ENCODE data around the gene CCL7. TPM values are rescaled to one million over a fixed set of nuclear protein-coding genes. Genes with fewer than 3 reads are reported as not detected.

CCL7 gene
- polyA plus RNA-seq, 1 experiment, result 0.87 TPM

DNA sequence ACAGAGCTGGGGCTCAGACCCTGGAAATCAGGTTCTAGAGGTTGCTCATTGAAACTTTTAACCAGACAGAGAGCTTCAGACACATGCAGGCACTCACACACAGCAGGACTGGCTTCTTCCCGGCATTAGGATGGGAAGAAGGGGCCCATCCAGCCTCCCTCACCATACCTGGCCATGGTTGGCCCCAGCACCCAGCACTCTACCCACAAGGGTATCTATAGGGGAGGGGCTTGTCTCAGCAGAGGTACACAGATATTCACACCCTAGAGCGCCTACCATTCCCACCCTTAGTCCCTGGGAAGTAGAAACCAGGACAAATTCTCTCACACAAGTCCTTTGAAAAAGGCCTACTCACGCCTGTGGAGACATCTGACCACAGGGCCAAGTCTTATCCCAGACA, 35.4 kb upstream of the CCL7 start:
- Histone ChIP-seq H3K4me3 (ENCODE audit: low read depth, low read length) (no peak overlapping the region), H3K36me3 (ENCODE audit: control insufficient read depth, insufficient read depth, low read length) (no peaks in the 10 kb centered on the region), H3K27me3 (ENCODE audit: control insufficient read depth, insufficient read depth, low read length) (no peaks in the 10 kb centered on the region)
- ChIA-PET CTCF (interaction anchor here (1.2 to 4.5 kb wide), 4 partner anchors 11 to 127 kb away, joined by 3 to 25 read pairs (median 6); no protein-coding TSS in a partner anchor), POLR2A (no interaction called here)
- TF ChIP-seq CTCF (IDR thresholded peaks at IDR 0.05; ENCODE audit: insufficient read depth, low read depth, low read length), result no peak
- DNase-seq (ENCODE audit: low read depth), result no peak

DNA sequence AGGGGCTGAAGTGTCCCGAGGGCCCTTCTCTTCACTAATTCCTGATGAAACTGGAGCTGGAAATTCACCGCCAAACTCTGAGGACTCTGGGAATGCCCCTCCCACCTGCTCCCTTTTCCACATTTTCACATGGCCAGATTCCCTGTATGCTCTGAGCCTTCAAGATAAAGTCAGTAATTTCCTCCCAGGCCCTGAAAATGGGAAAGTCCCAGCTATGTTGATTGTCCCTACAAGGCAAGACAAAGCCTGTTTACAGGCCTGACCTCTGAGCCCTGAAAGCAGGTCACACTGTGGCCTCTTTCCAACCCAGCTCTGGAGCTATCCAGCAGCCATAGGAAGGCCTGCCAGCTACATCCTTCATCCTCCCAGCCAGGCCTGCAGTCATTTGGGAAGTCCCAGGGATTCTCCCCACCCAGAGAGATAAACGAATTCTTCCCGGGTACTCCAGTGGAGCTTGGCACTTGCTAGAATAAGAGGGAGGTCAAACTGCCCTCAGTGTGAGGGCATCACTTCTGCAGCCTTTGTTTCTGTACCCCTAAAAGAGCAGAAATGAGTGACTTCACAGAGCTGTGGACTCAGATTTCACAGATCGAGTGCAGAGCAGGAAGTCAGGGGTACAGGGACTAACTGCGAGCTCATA, 34.5 kb upstream of the CCL7 start:
- no peak for TF ChIP-seq CTCF (IDR thresholded peaks at IDR 0.05; ENCODE audit: insufficient read depth, low read depth, low read length)
- no peaks in the 10 kb centered on the region for H3K36me3 ChIP-seq (ENCODE audit: control insufficient read depth, insufficient read depth, low read length)
- ChIA-PET CTCF (interaction anchor here (0.6 to 4.5 kb wide), 4 partner anchors 12 to 126 kb away, joined by 3 to 25 read pairs (median 4); no protein-coding TSS in a partner anchor), POLR2A (interaction anchor here (0.6 kb wide), 1 partner anchor 765 kb away, joined by 3 read pairs; no protein-coding TSS in a partner anchor)
- DNase-seq (ENCODE audit: low read depth), result no peak
- H3K4me3 ChIP-seq (ENCODE audit: low read depth, low read length), result no peak overlapping the region
- no peaks in the 10 kb centered on the region for H3K27me3 ChIP-seq (ENCODE audit: control insufficient read depth, insufficient read depth, low read length)

- DNase-seq (ENCODE audit: low read depth), result no peak
- TF ChIP-seq CTCF (IDR thresholded peaks at IDR 0.05; ENCODE audit: insufficient read depth, low read depth, low read length), result no peak
- ChIA-PET CTCF (interaction anchor here (0.6 to 4.5 kb wide), 4 partner anchors 13 to 125 kb away, joined by 3 to 25 read pairs (median 11); no protein-coding TSS in a partner anchor), POLR2A (no interaction called here)
- no peak overlapping the region for H3K4me3 ChIP-seq (ENCODE audit: low read depth, low read length)
- no peaks in the 10 kb centered on the region for H3K27me3 ChIP-seq (ENCODE audit: control insufficient read depth, insufficient read depth, low read length)
- no peaks in the 10 kb centered on the region for H3K36me3 ChIP-seq (ENCODE audit: control insufficient read depth, insufficient read depth, low read length)
Measured at GRCh38 chr17:34236281-34236892, 33.6 kb upstream of the CCL7 start.

DNA sequence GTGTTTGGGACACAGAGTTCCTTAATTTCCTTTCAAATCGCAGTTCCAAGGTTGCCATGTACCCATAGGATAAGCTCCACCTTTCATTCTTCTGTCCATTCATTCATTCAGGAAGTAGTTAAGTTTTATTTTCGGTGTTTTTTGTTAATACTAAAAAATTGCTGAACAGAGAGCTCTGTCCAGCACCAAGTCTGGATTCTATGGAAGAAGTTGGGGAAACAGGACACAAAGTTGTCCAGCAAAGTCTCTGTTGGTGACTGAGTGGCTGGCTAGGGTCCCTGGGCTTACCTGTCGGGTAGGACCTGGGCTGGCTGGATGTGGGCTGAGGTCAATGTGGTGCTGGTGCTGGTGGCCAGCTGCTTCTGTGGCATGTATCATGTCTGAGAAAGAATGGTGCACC, 32.6 kb upstream of the CCL7 start:
- Histone ChIP-seq H3K4me3 (ENCODE audit: low read depth, low read length) (no peak overlapping the region), H3K36me3 (ENCODE audit: control insufficient read depth, insufficient read depth, low read length) (no peaks in the 10 kb centered on the region), H3K27me3 (ENCODE audit: control insufficient read depth, insufficient read depth, low read length) (no peaks in the 10 kb centered on the region)
- DNase-seq (ENCODE audit: low read depth), result no peak
- no peak for TF ChIP-seq CTCF (IDR thresholded peaks at IDR 0.05; ENCODE audit: insufficient read depth, low read depth, low read length)
- CTCF ChIA-PET, result interaction anchor here (3.6 to 4.5 kb wide), 2 partner anchors 37 to 124 kb away, joined by 16 to 25 read pairs; no protein-coding TSS in a partner anchor
- POLR2A ChIA-PET, result no interaction called here

- no peak for TF ChIP-seq CTCF (IDR thresholded peaks at IDR 0.05; ENCODE audit: insufficient read depth, low read depth, low read length)
- Histone ChIP-seq H3K27me3 (ENCODE audit: control insufficient read depth, insufficient read depth, low read length) (no peaks in the 10 kb centered on the region), H3K4me3 (ENCODE audit: low read depth, low read length) (no peak overlapping the region), H3K36me3 (ENCODE audit: control insufficient read depth, insufficient read depth, low read length) (no peaks in the 10 kb centered on the region)
- DNase-seq (ENCODE audit: low read depth), result no peak
- ChIA-PET CTCF (interaction anchor here (2.3 kb wide), 1 partner anchor 40 kb away, joined by 7 read pairs; no protein-coding TSS in a partner anchor), POLR2A (no interaction called here)
Measured at GRCh38 chr17:34241062-34241461, 29.0 kb upstream of the CCL7 start.

All from BJ (cell line).